GM13976 (cell line): ENCODE results near the gene HPCAL1.

Experiments
- DNase-seq: peaks from one replicate; pipeline ENCODE4 v3.0.0; 2012; ENCODE audit warnings: low spot score
- in situ Hi-C: fragments of 300-500 bp; cut with MboI; formaldehyde crosslinking; loops from one replicate; pipeline ENCODE4 v1.12.0; 2022; ENCODE audit warnings: low sequenced_read_pairs, mixed read lengths, inconsistent platforms; ENCODE audit not compliant: unreplicated experiment
- TF ChIP-seq, protein P1 (sequence below): IDR thresholded peaks from 2 replicates; pipeline ENCODE4 v1.5.1; 2012; ENCODE audit warnings: borderline replicate concordance, mild to moderate bottlenecking; ENCODE audit not compliant: insufficient read depth; ENCODE audit errors: extremely low read depth, missing control alignments, control extremely low read depth

Gene HPCAL1

DNA sequence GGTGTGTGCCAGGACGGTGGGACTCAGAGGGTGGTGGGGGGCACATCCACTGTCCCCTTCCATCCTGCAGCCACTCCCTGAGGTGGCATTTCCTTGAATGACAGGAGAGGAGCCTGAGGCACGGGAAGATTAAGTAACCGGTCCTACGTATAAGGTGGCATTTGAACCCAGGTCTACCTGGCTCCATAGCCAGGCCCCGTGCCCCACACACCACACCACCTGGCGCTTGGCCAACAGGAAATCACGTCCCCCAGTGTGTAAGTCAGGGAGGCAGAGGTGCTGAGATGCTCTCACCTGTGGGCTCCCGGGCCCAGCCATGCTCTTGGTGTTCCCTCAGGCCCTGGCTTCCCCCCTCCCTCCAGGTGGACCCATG is 53.7 kb downstream of the HPCAL1 start:
- no peak for DNase-seq
- TF ChIP-seq, protein P1, sequence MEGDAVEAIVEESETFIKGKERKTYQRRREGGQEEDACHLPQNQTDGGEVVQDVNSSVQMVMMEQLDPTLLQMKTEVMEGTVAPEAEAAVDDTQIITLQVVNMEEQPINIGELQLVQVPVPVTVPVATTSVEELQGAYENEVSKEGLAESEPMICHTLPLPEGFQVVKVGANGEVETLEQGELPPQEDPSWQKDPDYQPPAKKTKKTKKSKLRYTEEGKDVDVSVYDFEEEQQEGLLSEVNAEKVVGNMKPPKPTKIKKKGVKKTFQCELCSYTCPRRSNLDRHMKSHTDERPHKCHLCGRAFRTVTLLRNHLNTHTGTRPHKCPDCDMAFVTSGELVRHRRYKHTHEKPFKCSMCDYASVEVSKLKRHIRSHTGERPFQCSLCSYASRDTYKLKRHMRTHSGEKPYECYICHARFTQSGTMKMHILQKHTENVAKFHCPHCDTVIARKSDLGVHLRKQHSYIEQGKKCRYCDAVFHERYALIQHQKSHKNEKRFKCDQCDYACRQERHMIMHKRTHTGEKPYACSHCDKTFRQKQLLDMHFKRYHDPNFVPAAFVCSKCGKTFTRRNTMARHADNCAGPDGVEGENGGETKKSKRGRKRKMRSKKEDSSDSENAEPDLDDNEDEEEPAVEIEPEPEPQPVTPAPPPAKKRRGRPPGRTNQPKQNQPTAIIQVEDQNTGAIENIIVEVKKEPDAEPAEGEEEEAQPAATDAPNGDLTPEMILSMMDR = no peak
- in situ Hi-C loops = no loop called here

DNA sequence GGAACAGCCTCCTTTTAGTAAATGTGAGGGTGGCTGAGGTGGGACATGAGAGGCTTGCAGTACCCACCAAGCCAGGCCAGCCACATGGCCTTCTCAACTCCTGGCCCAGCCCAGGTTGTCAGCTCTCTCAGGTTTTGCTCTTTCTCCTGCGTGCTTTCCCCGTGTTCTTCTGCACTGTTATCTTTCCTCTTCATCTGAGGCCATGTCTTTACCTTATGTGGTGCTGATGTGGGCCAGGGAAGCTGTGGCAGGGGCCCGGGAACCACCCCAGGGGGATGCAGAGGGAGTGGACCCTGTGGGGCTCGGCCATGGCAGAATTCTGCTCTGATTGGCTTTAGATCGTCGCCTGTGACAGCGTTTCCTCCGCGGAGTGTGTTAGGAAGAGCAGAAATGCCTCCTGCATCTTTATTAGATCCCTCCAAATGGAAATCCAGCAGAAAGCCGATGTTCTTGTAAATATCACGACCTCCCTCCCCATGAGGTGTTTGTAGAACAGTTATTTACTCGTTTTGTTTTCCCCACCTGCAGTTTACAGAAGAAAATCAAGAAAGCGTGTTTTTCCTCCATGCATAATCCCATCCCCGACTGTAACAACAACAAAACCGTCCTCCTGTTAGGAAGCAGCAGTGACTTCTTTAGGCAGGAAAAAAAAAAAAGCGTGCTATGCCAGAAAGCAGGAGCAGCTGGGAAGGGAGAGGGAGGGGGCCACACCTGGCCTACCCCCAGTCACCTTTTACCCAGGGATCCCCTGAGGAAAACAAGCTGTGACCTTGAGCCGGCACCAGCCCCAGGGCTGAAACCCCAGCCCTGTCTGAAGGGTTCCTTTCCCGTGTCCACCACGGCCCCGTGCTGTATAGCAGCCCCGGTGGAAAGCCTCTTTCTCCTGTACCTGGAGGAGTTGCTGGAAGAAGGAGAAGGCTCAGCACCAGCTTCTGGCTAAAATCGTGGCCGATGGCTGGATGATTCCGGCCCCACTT is 54.8 kb downstream of the HPCAL1 start:
- no peak for DNase-seq
- TF ChIP-seq, protein P1 = no peak
- in situ Hi-C loops = no loop called here

DNA sequence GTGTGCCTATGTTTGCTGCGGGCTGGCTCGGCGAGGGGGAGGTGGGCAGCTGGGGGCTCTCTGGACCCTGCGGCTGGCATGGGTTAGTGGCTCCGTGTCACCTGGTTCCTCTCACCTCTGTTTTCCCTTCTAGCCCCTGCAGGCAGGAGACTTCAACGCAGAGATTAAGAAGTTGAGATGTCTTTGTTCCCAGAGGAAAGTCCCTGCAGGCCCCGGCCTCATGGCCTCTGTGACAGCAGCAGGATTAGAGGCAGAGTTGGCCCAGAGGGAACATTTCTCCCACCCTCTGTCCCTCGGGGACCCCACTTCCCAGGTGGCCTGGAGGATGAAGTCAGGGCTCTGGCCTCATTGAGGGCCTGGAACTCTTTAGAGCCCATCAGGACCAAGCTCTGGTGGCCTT is 56.5 kb downstream of the HPCAL1 start:
- TF ChIP-seq, protein P1 = no peak
- no peak for DNase-seq
- in situ Hi-C loops = no loop called here

DNA sequence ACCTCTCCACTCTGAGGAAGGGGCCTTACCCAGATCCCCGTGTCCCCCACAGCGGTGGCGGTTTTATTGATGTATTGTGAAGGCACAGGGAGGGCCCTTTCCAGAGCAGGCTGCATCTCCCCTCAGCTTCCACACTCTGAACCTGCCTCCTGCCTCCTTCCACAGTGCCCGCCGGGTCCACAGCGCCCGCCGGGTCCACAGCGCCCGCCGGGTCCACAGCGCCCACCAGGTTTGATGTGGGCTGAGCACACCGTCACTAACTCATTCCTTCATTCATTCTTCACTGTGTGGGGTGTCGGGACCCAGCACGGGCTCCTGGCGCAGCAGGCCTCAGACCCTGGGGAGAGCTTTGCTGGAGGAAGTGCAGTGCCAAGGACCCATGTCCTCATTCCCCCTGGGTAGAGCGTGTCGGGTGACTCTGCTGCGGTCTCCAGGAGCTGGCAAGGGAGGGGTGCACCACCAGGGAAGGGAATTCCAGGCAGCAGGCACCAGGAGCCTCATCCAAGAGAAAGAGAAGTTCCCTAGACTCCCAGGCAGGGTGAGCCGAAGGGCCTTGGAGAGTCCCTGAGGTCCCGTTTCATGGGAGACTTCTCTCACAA is 57.1 kb downstream of the HPCAL1 start:
- DNase-seq = no peak
- TF ChIP-seq, protein P1 = no peak
- in situ Hi-C loops = no loop called here

DNA sequence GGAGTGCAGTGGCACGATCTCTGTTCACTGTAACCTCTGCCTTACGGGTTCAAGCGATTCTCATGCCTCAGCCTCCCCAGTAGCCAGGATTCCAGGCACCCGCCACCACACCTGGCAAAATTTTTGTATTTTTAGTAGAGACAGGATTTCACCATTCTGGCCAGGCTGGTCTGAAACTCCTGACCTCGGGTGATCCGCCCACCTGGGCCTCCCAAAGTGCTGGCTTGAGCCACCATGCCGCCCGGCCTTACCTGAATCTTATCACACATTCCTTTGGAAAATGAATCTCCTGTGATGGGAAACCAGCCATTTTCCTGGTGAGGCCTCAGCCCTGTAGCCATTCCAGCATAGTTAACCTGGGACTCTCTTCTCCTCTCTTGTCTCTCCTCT is 57.8 kb downstream of the HPCAL1 start:
- TF ChIP-seq, protein P1 = no peak
- in situ Hi-C loops = no loop called here
- no peak for DNase-seq

DNA sequence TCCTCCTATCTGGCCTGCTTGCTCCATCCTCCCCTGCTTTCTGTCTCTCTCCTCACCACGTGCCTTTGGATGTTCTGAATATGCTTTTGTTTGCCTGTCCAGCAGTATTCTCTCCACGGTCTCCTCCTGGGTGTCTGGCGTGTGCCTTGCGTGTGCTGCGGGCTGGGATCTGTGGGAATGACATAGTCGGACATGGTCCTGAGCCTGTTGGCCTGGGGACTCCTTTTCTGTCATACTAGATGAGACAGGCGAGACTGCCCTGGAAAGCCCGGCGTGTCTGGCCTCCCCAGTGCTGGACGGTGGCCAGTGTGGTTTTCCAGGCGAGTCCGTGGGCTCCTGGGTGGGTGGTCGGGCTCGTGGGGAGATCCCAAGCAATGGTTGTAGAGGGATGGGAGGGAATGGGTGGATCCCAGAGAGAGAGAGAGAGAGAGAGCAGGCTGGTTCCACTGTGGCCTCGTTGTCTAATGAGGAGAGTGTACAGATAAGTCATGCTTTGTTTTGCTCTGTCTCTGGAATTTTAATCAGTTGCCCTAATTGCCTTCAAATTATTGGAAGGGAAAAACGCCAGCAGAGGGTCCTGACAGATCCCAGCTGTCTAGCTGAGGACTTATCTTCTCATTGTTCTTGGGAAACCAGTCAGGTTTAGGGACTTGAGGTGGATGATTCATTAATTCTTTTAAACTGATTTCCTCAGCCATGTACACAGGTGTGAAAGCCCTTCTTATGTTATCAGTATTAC is 58.3 kb downstream of the HPCAL1 start:
- TF ChIP-seq, protein P1 = no peak
- no peak for DNase-seq
- in situ Hi-C loops = no loop called here
